Common myeloid progenitor, CD34-positive (primary cell): ENCODE data around the gene ANXA1.

Experiments used
- CTCF ChIA-PET: fragments of 350-600 bp; sonication (Branson Sonifier 250); formaldehyde crosslinking; loops from one replicate; lab custom pipeline; 2021; ENCODE audit warnings: antibody characterized with exemption; lab: Charles Lee
- POLR2A ChIA-PET: fragments of 350-600 bp; sonication (Branson Sonifier 250); formaldehyde crosslinking; loops from one replicate; lab custom pipeline; 2021; ENCODE audit warnings: antibody characterized with exemption; lab: Charles Lee
- DNase-seq, 3 donors: peaks; one replicate each; pipeline versions ENCODE4 v3.0.0 to v3.0.0-alpha.2; 2013
- H3K27ac ChIP-seq, 2 experiments: 1 replicate in 1 of 2; 2 replicates in 1 of 2; pipeline ENCODE4 v1.7.0; 2013; ENCODE audit warnings: inconsistent platforms in 2 of 2, low read length in 2 of 2, mild to moderate bottlenecking in 2 of 2, low read depth in 1 of 2, moderate library complexity in 1 of 2; ENCODE audit not compliant: severe bottlenecking in 2 of 2, insufficient read depth in 1 of 2, poor library complexity in 1 of 2
- H3K27me3 ChIP-seq, 5 experiments: replicated peaks in 2 of 5; 1 replicate in 3 of 5; 2 replicates in 2 of 5; pipeline versions ENCODE4 v1.6.1 to v1.7.0; 2013; ENCODE audit warnings: low read length in 4 of 5, mild to moderate bottlenecking in 2 of 5, moderate library complexity in 2 of 5, inconsistent platforms in 1 of 5; ENCODE audit not compliant: insufficient read depth in 5 of 5, control insufficient read depth in 4 of 5
- H3K36me3 ChIP-seq, 4 experiments: 1 replicate in 2 of 4; 2 replicates in 2 of 4; pipeline versions ENCODE4 v1.6.1 to v1.7.0; 2013; ENCODE audit warnings: low read length in 3 of 4, control low read depth in 1 of 4, mild to moderate bottlenecking in 1 of 4; ENCODE audit not compliant: control insufficient read depth in 4 of 4, insufficient read depth in 4 of 4
- H3K4me1 ChIP-seq, 4 experiments: 1 replicate in 3 of 4; 2 replicates in 1 of 4; pipeline versions ENCODE4 v1.6.1 to v1.7.1; 2013; ENCODE audit warnings: low read length in 3 of 4, mild to moderate bottlenecking in 3 of 4, control low read depth in 1 of 4, inconsistent platforms in 1 of 4, moderate library complexity in 1 of 4; ENCODE audit not compliant: control insufficient read depth in 4 of 4, insufficient read depth in 4 of 4; ENCODE audit errors: control extremely low read depth in 1 of 4
- H3K4me3 ChIP-seq, 7 experiments: 1 replicate in 4 of 7; 2 replicates in 3 of 7; pipeline versions ENCODE4 v1.5.1 to v1.7.0; 2013; ENCODE audit warnings: mild to moderate bottlenecking in 7 of 7, low read length in 6 of 7, moderate library complexity in 6 of 7, inconsistent platforms in 2 of 7, low read depth in 2 of 7, control low read depth in 1 of 7; ENCODE audit not compliant: insufficient read depth in 4 of 7, control insufficient read depth in 1 of 7; ENCODE audit errors: extremely low read depth in 1 of 7
- H3K9me3 ChIP-seq, 5 experiments: 1 replicate in 4 of 5; 2 replicates in 1 of 5; pipeline versions ENCODE4 v1.6.1 to v1.7.1; 2013; ENCODE audit warnings: low read length in 4 of 5, mild to moderate bottlenecking in 2 of 5, inconsistent platforms in 1 of 5, low read depth in 1 of 5, moderate library complexity in 1 of 5; ENCODE audit not compliant: control insufficient read depth in 4 of 5, insufficient read depth in 2 of 5; ENCODE audit errors: control extremely low read depth in 1 of 5
- WGBS: methylation state at CpG from one replicate; pipeline ENCODE4 v1.1.5; 2013; ENCODE audit not compliant: insufficient coverage; 5-methylcytosine and 5-hydroxymethylcytosine counted together

The ANXA1 gene

DNA sequence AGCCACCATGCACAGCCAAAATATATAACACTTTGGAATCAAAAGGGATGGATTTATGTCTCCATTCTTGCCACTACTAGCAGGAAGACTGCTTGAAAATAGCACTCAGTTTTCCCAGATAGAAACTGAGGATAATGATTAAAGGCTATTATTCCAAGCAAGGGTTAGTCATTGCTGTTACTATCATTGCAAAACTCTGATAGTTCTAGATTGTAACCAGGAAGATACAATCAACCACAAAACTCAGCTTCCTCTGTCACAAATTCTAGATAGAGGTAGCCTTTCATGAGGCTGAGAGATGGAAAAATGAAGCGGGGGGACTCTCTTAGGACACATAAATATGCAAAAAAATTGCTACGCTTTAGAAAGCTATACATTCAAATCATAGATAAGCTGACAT, 3.1 kb downstream of the ANXA1 start:
- ChIA-PET POLR2A (no interaction called here), CTCF (interaction anchor here (0.9 to 1.8 kb wide), 6 partner anchors 11 to 132 kb away, joined by 3 to 8 read pairs (median 4); no protein-coding TSS in a partner anchor)
- Histone ChIP-seq H3K4me1 (peaks cover 30 to 67% (median 54%) of the 10 kb centered on the region in 4 experiments), H3K9me3 (no peaks in the 10 kb centered on the region), H3K27ac (peak overlapping the region; percentile 87 to 95), H3K4me3 (peak overlapping the region in 4 of 7 experiments; percentile 74 to 95 (median 87)), H3K27me3 (no peaks in the 10 kb centered on the region), H3K36me3 (peaks cover 4 to 29% (median 14%) of the 10 kb centered on the region in 4 experiments)
- WGBS = no CpG with 5 or more reads among the region's 2 CpGs
- DNase-seq = peak in 2 of 3 donors; percentile 55 to 64

GRCh38 chr9:73155377-73155776, 3.7 kb downstream of the ANXA1 start:
- ChIA-PET CTCF (interaction anchor here (0.9 to 1.8 kb wide), 6 partner anchors 10 to 133 kb away, joined by 3 to 8 read pairs (median 4); no protein-coding TSS in a partner anchor), POLR2A (no interaction called here)
- H3K36me3 ChIP-seq = peaks cover 8 to 35% (median 18%) of the 10 kb centered on the region in 4 experiments
- WGBS = 0% methylated on average over 1 of the region's 3 CpGs
- no peaks in the 10 kb centered on the region for H3K27me3 ChIP-seq
- H3K27ac ChIP-seq = peak overlapping the region; percentile 87 to 95
- no peaks in the 10 kb centered on the region for H3K9me3 ChIP-seq
- peaks cover 30 to 61% (median 49%) of the 10 kb centered on the region in 4 experiments for H3K4me1 ChIP-seq
- DNase-seq = peak in 2 of 3 donors; percentile 62 to 75
- H3K4me3 ChIP-seq = peak overlapping the region in 5 of 7 experiments; percentile 25 to 95 (median 85)

DNA sequence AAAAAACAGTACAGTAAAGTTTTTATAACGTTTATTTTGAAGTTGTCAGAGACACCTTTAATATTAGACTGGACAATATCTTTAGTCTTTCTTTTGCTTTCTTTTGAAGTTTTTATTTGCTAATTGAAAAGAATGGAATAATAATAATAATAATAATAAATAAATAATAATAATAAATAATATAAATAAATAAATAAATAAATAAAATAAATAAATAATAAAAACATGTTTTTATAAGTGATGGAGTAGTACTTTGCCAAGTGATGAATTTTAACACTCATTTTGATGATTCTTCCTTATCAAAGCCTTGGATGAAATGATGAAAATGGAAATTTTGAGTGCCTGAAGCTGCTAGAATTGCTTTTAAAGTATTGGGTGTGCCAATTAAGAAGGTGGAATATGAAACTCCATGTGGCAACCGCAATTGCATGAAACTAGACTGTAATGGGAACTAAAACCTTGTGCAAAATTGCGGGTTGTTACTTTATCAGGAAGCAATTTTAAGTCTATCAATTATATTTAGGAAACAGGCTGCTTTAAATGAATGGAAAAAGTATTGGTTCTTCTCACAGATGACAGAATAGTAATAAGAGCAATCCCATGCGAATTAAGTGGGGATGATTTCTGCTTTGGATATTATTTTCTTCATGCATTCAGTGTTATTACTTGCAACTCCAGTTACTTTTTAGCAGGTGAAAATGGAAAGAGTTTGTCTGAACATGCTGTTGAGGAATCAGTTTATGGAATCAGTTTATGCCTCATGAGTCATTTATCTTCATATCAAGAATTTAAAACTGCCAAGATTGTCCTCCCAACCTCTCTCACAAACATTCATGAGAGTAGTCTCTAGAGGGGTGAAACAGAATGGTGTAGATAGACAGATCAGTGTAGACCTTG, 4.6 kb downstream of the ANXA1 start:
- CTCF ChIA-PET = interaction anchor here (1.0 to 1.8 kb wide), 3 partner anchors 45 to 49 kb away, joined by 4 to 8 read pairs (median 4); no protein-coding TSS in a partner anchor

DNA sequence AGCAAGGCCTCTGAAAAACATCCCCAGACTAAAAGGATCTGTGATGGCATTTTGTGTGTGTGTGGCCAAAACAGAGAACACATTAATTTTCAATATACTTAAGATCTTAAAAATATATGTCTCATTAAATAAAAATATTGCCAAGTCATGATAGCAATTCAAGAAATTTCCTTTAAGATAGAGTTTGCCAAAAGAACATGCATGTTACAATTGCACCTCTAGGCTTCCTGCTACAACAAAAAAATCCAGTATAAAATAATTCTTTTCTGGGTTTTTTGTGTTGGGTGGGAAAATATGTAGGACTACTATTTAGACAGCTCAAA, 5.2 kb downstream of the ANXA1 start:
- peak in 1 of 3 donors; percentile 37 for DNase-seq
- peak overlapping the region in 1 of 2 experiments; percentile 51 for H3K27ac ChIP-seq
- CTCF ChIA-PET = interaction anchor here (1.0 kb wide), 1 partner anchor 47 kb away, joined by 4 read pairs; no protein-coding TSS in a partner anchor

More for the DNA sequence above, 4.6 kb downstream of the ANXA1 start:
- 17% methylated on average over 3 of the region's 4 CpGs for WGBS
- POLR2A ChIA-PET = no interaction called here
- peaks cover 27 to 53% (median 45%) of the 10 kb centered on the region in 4 experiments for H3K4me1 ChIP-seq
- H3K9me3 ChIP-seq = no peaks in the 10 kb centered on the region
- H3K4me3 ChIP-seq = peak overlapping the region in 4 of 7 experiments; percentile 19 to 95 (median 87)
- H3K27ac ChIP-seq = peak overlapping the region; percentile 62 to 95
- H3K27me3 ChIP-seq = no peaks in the 10 kb centered on the region
- DNase-seq = no peak
- peaks cover 10 to 43% (median 23%) of the 10 kb centered on the region in 4 experiments for H3K36me3 ChIP-seq

DNA sequence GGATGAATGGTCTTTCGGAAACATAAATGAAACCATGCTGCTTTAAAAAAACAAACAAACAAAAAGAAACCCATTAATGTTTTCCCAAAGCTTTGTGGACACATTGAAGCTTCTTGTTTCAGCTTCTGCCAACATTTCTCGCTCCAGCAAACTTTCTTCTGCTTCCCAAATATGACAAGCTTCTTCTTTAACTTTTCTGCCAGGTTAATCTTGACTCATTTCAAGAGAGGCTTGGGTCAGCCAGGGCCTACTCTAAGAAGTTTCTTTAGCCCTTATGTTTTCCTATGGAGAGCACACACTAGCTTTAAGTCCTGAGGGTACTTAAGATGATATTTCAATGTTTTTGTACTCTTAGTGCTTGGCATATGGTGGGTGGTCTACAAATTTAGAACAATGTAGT, 6.1 kb downstream of the ANXA1 start:
- Histone ChIP-seq H3K36me3 (peaks cover 12 to 58% (median 32%) of the 10 kb centered on the region in 4 experiments), H3K27ac (no peak overlapping the region), H3K27me3 (no peaks in the 10 kb centered on the region), H3K4me1 (peaks cover 27 to 49% (median 33%) of the 10 kb centered on the region in 4 experiments), H3K9me3 (no peaks in the 10 kb centered on the region), H3K4me3 (peak overlapping the region in 1 of 7 experiments; percentile 29)
- WGBS = 100% methylated on average over 2 of the region's 2 CpGs
- POLR2A ChIA-PET = no interaction called here
- DNase-seq = no peak
- CTCF ChIA-PET = interaction anchor here (0.6 to 1.6 kb wide), 4 partner anchors 9 to 50 kb away, joined by 3 to 4 read pairs (median 3); no protein-coding TSS in a partner anchor

More for the DNA sequence above, 5.2 kb downstream of the ANXA1 start:
- Histone ChIP-seq H3K9me3 (no peaks in the 10 kb centered on the region), H3K4me1 (peaks cover 27 to 49% (median 42%) of the 10 kb centered on the region in 4 experiments), H3K36me3 (peaks cover 10 to 48% (median 26%) of the 10 kb centered on the region in 4 experiments), H3K27me3 (no peaks in the 10 kb centered on the region), H3K4me3 (peak overlapping the region in 3 of 7 experiments; percentile 19 to 85 (median 48))
- POLR2A ChIA-PET = no interaction called here

DNA sequence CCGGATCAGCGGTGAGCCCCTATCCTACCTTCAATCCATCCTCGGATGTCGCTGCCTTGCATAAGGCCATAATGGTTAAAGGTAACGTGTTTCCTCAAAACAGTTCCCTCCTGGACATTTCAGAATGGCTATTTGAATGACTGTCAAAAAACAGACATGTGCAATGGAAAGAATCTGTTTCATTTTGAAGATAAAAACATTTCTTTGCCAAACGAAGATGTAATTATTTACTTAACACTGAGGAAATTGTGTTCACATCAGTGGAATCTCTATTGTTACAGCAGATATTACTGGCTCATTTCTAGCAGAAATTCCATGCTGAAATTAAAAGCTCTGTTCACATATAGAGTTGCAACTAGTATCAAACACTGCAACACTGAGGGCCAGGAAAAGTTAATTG, 7.1 kb downstream of the ANXA1 start:
- 94% methylated on average over 2 of the region's 6 CpGs for WGBS
- Histone ChIP-seq H3K4me3 (peak overlapping the region in 1 of 7 experiments; percentile 24), H3K9me3 (no peaks in the 10 kb centered on the region), H3K27me3 (no peaks in the 10 kb centered on the region), H3K4me1 (peaks cover 27 to 43% (median 29%) of the 10 kb centered on the region in 4 experiments), H3K27ac (no peak overlapping the region), H3K36me3 (peaks cover 12 to 67% (median 39%) of the 10 kb centered on the region in 4 experiments)
- CTCF ChIA-PET = interaction anchor here (1.6 kb wide), 1 partner anchor 9 kb away, joined by 4 read pairs; no protein-coding TSS in a partner anchor
- no peak for DNase-seq
- POLR2A ChIA-PET = no interaction called here
